WTC11 (cell line): ENCODE measurements around the gene ZNF451.

Experiments
- CTCF ChIP-seq: fragments of 200-600 bp; IDR thresholded peaks from 2 replicates; pipeline ENCODE4 v1.8.0; 2022; ENCODE audit warnings: antibody characterized with exemption
- ETV6 ChIP-seq: sonication (generic); formaldehyde crosslinking; IDR thresholded peaks from 2 replicates; pipeline ENCODE4 v1.8.1; 2022; ENCODE audit warnings: mild to moderate bottlenecking, missing genetic modification reagents
- NFYB ChIP-seq: sonication (generic); formaldehyde crosslinking; conservative IDR thresholded peaks from 2 replicates; pipeline ENCODE4 v1.8.0; 2022; ENCODE audit warnings: low read depth, missing genetic modification reagents

GRCh38 chr6:57075092-57075491 is 14.9 kb upstream of the ZNF451 start:
- no peak for TF ChIP-seq ETV6 (CRISPR knock-in tag)
- no peak for TF ChIP-seq CTCF
- TF ChIP-seq NFYB (CRISPR knock-in tag), result no peak
